ENCODE measurements around the gene KRT40. TPM values are rescaled to one million over a fixed set of nuclear protein-coding genes. Genes with fewer than 3 reads are reported as not detected.
A peak's percentile ranks its signal among the peaks of the same experiment; 100 is the strongest.

The KRT40 gene
- polyA plus RNA-seq, 4 donors: 0.10 to 0.45 (median 0.12) TPM; not detected in 1

DNA sequence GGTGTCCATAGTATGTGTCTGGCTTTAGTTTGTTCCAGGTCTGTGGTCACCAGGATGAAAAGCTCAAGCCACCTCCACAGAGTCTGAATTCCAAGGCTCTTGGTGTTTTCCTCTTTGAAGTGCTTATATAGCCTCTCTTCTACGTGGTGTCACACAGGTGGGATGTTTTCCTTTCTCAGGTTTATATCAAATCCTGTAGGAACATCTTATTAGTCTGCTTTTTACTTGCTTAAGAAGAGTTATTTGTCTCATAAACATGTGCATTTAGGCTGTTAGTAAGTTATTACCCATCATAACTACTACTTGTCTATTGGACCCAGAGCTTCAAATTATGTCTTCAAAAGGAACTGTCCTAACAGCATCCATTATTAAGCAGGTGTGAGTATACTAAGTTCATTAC lies 17.3 kb downstream of the KRT40 start, which contains the start of gene KRT39:
KRT39 (minus strand) TSS at position 101 of the 400 bp plus-strand sequence; CDS start at position 9, 92 bp downstream.
- H3K27ac ChIP-seq (ENCODE audit: low read depth in 1 of 3, low read length in 2 of 3): no peak within 1 kb of the TSS
- FAIRE-seq (no peak), DNase-seq (no peak)
- H3K27me3 ChIP-seq (ENCODE audit: control insufficient read depth in 3 of 3, insufficient read depth in 3 of 3, low read length in 3 of 3): no peaks in the 10 kb centered on the region
- H3K4me1 ChIP-seq (ENCODE audit: control insufficient read depth in 3 of 3, insufficient read depth in 2 of 3, low read depth in 1 of 3, low read length in 2 of 3): no peaks in the 10 kb centered on the region
- no peaks in the 10 kb centered on the region for H3K9me3 ChIP-seq (ENCODE audit: control insufficient read depth in 2 of 2, insufficient read depth in 1 of 2, low read depth in 1 of 2, low read length in 1 of 2)
- no peaks in the 10 kb centered on the region for H3K36me3 ChIP-seq (ENCODE audit: control insufficient read depth in 3 of 3, insufficient read depth in 2 of 3, low read depth in 1 of 3, low read length in 3 of 3)
- whole genome bisulfite sequencing, 3 donors: 13 to 59% (median 48%) methylated on average over 1 of the region's 1 CpG
- H3K4me3 ChIP-seq (ENCODE audit: low read depth in 1 of 3, low read length in 3 of 3): no peak within 1 kb of the TSS

DNA sequence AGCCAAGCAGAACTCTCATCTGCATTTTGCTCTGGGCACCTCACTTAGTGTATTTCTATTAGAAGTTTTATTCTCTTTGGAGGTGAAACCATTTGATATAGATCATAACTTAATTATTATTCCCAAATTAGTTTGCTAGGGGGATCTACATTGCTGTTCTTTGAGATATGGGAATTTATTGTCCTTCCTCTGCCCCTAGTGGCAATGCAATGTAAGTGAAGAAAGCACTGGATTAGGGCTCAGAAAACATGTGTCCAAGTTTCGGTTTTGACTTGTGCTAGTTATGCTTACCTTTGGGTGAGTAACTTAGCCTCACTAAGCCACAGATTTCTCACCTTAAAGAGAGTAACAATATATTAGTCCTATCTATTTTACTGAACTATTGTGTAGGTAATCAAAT lies 20.3 kb downstream of the KRT40 start:
- DNase-seq (peak; percentile 35 to 64), FAIRE-seq (no peak)

DNA sequence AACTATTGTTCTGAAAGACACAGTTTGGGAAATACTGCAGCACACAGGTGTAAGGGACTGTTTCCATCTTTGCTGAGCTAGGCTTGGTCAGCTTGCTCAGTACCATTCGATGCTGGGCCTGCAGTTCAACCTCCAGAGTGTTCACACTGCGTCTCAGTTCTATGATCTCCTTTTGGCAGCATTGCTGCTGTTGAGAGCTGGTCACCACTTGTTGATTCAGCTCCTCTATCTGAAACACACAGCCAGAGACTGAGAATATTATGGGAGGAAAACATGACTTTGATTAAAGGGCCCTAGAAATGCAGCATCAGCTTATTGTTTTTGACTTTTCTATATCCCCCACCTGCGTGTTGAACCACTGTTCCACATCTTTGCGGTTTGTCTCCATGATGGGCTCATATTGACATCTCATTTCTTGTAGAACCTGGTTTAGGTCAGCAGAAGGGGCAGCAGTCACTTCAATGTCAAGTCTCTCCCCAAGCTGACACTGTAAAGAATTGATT lies 22.0 kb downstream of the KRT40 start:
- WGBS, 3 donors: 84 to 94% (median 92%) methylated on average over 4 of the region's 4 CpGs
- DNase-seq: no peak
- Histone ChIP-seq H3K27ac (ENCODE audit: low read depth in 1 of 3, low read length in 2 of 3) (no peak overlapping the region), H3K27me3 (ENCODE audit: control insufficient read depth in 3 of 3, insufficient read depth in 3 of 3, low read length in 3 of 3) (no peaks in the 10 kb centered on the region), H3K9me3 (ENCODE audit: control insufficient read depth in 2 of 2, insufficient read depth in 1 of 2, low read depth in 1 of 2, low read length in 1 of 2) (no peaks in the 10 kb centered on the region), H3K4me3 (ENCODE audit: low read depth in 1 of 3, low read length in 3 of 3) (no peak overlapping the region), H3K4me1 (ENCODE audit: control insufficient read depth in 3 of 3, insufficient read depth in 2 of 3, low read depth in 1 of 3, low read length in 2 of 3) (no peaks in the 10 kb centered on the region), H3K36me3 (ENCODE audit: control insufficient read depth in 3 of 3, insufficient read depth in 2 of 3, low read depth in 1 of 3, low read length in 3 of 3) (no peaks in the 10 kb centered on the region)
- FAIRE-seq: no peak

More for the DNA sequence above, 20.3 kb downstream of the KRT40 start:
- no peak overlapping the region for H3K4me3 ChIP-seq (ENCODE audit: low read depth in 1 of 3, low read length in 3 of 3)
- no peaks in the 10 kb centered on the region for H3K27me3 ChIP-seq (ENCODE audit: control insufficient read depth in 3 of 3, insufficient read depth in 3 of 3, low read length in 3 of 3)
- WGBS, 3 donors: 24 to 51% (median 37%) methylated on average over 1 of the region's 1 CpG
- no peaks in the 10 kb centered on the region for H3K36me3 ChIP-seq (ENCODE audit: control insufficient read depth in 3 of 3, insufficient read depth in 2 of 3, low read depth in 1 of 3, low read length in 3 of 3)
- no peak overlapping the region for H3K27ac ChIP-seq (ENCODE audit: low read depth in 1 of 3, low read length in 2 of 3)
- no peaks in the 10 kb centered on the region for H3K9me3 ChIP-seq (ENCODE audit: control insufficient read depth in 2 of 2, insufficient read depth in 1 of 2, low read depth in 1 of 2, low read length in 1 of 2)
- H3K4me1 ChIP-seq (ENCODE audit: control insufficient read depth in 3 of 3, insufficient read depth in 2 of 3, low read depth in 1 of 3, low read length in 2 of 3): no peaks in the 10 kb centered on the region

DNA sequence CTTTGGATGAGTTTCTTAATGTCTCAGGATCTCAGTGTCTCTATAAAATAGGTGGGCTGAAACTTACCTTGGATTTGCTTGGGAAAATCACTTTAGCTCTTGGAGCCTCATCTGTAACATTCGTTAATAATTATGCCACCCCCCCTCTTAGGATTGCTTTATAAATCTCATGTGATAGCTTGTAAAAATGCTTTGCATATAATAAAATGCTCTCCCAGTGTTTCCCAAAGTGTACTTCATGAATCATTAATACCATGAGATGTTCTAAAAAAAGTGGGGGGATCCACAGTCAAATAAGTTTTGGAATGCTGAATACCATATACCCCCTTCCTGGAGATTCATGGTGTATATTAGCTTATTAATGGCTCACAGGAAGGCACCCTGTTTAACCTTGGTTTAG lies 22.5 kb downstream of the KRT40 start:
- no peak for FAIRE-seq
- Histone ChIP-seq H3K9me3 (ENCODE audit: control insufficient read depth in 2 of 2, insufficient read depth in 1 of 2, low read depth in 1 of 2, low read length in 1 of 2) (no peaks in the 10 kb centered on the region), H3K4me1 (ENCODE audit: control insufficient read depth in 3 of 3, insufficient read depth in 2 of 3, low read depth in 1 of 3, low read length in 2 of 3) (no peaks in the 10 kb centered on the region), H3K36me3 (ENCODE audit: control insufficient read depth in 3 of 3, insufficient read depth in 2 of 3, low read depth in 1 of 3, low read length in 3 of 3) (no peaks in the 10 kb centered on the region), H3K27ac (ENCODE audit: low read depth in 1 of 3, low read length in 2 of 3) (no peak overlapping the region), H3K27me3 (ENCODE audit: control insufficient read depth in 3 of 3, insufficient read depth in 3 of 3, low read length in 3 of 3) (no peaks in the 10 kb centered on the region), H3K4me3 (ENCODE audit: low read depth in 1 of 3, low read length in 3 of 3) (no peak overlapping the region)
- DNase-seq: no peak
- 14 to 74% (median 51%) methylated on average over 1 of the region's 1 CpG for WGBS, 3 donors

DNA sequence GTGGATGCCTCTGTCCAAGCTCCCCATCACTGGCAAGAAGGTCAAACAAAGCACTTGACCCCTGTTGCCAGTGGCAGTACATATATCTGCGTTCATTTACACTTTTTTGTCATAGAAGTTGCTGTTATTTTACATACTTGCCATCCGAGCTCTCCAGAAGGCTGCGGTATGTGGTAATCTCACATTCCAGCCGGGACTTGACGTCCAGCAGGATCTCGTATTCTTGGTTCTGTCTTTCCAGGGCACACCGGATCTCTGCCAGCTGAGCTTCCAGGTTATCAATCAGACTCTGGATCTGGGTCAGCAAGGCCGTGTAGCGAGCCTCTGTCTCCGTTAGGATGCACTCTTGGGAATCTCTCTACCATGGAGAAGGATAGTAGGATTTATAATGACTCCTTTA lies 24.0 kb downstream of the KRT40 start:
- no peak for DNase-seq
- no peaks in the 10 kb centered on the region for H3K27me3 ChIP-seq (ENCODE audit: control insufficient read depth in 3 of 3, insufficient read depth in 3 of 3, low read length in 3 of 3)
- 65 to 90% (median 81%) methylated on average over 10 of the region's 10 CpGs for WGBS, 3 donors
- H3K36me3 ChIP-seq (ENCODE audit: control insufficient read depth in 3 of 3, insufficient read depth in 2 of 3, low read depth in 1 of 3, low read length in 3 of 3): no peaks in the 10 kb centered on the region
- FAIRE-seq: no peak
- no peak overlapping the region for H3K4me3 ChIP-seq (ENCODE audit: low read depth in 1 of 3, low read length in 3 of 3)
- no peak overlapping the region for H3K27ac ChIP-seq (ENCODE audit: low read depth in 1 of 3, low read length in 2 of 3)
- H3K4me1 ChIP-seq (ENCODE audit: control insufficient read depth in 3 of 3, insufficient read depth in 2 of 3, low read depth in 1 of 3, low read length in 2 of 3): no peaks in the 10 kb centered on the region
- H3K9me3 ChIP-seq (ENCODE audit: control insufficient read depth in 2 of 2, insufficient read depth in 1 of 2, low read depth in 1 of 2, low read length in 1 of 2): no peaks in the 10 kb centered on the region

DNA sequence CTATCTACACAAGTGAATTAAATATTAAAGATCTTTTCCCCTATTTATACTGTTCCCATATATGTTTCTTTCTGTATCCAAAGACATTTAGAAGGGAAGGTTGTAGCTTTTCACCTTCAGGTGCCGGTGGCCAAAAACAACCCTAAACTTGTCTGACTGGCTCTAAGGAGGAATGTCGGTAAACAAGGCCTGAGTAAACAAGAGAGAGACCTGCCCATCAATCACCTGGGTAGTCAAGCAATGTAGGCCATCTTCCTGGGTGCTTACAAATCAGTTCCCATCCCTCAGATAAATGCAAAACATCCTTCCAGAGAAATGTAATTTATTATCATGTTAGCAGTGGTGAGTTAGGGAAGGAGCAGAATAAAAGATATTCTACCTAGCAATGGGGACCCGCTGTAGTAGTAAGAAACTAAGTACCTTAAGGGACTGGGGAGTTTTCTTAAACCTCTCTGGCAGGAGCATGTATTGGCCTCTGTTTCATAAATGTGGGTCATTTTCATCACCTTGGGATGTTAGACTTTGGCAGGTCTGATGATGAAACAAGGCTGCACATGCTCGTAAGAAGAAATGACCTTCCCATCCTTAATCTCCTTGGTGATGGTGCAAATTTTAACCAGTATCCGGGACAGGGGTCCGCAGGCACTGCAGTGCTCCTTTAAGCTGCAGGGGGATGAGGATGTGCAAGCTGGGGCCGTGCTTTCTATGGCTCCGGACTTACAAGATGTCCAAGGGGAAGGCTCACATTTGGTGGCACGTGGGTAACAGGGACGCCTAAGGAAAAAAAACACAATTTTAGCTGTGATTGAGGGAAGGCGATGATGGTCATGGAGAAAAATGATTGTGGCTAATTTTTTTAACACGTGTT lies 25.8 kb downstream of the KRT40 start:
- H3K27ac ChIP-seq (ENCODE audit: low read depth in 1 of 3, low read length in 2 of 3): no peak overlapping the region
- H3K36me3 ChIP-seq (ENCODE audit: control insufficient read depth in 3 of 3, insufficient read depth in 2 of 3, low read depth in 1 of 3, low read length in 3 of 3): no peaks in the 10 kb centered on the region
- no peaks in the 10 kb centered on the region for H3K27me3 ChIP-seq (ENCODE audit: control insufficient read depth in 3 of 3, insufficient read depth in 3 of 3, low read length in 3 of 3)
- no peak for FAIRE-seq
- no peak overlapping the region for H3K4me3 ChIP-seq (ENCODE audit: low read depth in 1 of 3, low read length in 3 of 3)
- H3K9me3 ChIP-seq (ENCODE audit: control insufficient read depth in 2 of 2, insufficient read depth in 1 of 2, low read depth in 1 of 2, low read length in 1 of 2): no peaks in the 10 kb centered on the region
- H3K4me1 ChIP-seq (ENCODE audit: control insufficient read depth in 3 of 3, insufficient read depth in 2 of 3, low read depth in 1 of 3, low read length in 2 of 3): no peaks in the 10 kb centered on the region
- DNase-seq: no peak
- WGBS, 3 donors: 76 to 82% (median 82%) methylated on average over 12 of the region's 12 CpGs

DNA sequence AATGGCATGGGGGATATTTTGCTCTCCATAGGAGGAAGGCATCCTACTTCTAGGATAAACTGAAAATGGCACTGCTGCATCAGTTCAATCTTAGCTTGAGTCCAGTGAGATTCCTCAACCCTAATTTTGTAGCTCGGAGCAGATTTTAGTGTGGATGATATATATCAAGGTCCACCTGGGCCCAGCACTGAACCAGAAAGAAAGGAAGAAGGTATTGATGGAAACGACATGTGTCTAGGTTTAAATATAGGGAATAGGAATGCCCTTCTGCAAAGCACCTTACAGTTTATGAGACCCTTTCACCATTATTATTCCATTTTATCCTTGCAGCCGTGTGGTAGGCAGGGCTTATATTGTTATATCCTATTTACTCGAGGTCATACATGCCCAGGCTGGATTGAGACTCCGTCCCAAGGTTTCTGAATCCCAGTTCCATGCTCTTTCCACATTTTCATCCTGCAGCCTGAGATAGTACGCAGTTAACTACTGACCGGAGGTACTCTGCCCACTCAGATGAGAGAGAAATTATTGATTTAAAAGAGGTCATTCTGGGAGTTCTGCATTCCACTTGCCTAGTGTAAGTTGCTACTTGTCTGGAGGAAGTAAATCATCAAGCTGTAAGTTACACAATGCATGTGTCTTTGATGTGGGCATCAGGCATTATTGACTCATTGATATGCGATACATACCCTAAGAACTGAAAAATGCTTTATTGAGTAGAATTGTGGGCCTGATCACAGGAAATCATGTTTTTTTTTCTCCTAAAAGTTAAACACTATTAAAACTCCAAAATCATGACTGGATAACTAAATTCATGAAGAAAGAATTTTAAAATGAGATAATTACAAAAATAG lies 27.5 kb downstream of the KRT40 start:
- H3K9me3 ChIP-seq (ENCODE audit: control insufficient read depth in 2 of 2, insufficient read depth in 1 of 2, low read depth in 1 of 2, low read length in 1 of 2): no peaks in the 10 kb centered on the region
- peak in 1 of 2 donors; percentile 62 for DNase-seq
- no peaks in the 10 kb centered on the region for H3K27me3 ChIP-seq (ENCODE audit: control insufficient read depth in 3 of 3, insufficient read depth in 3 of 3, low read length in 3 of 3)
- 62 to 73% (median 68%) methylated on average over 8 of the region's 8 CpGs for WGBS, 3 donors
- H3K4me1 ChIP-seq (ENCODE audit: control insufficient read depth in 3 of 3, insufficient read depth in 2 of 3, low read depth in 1 of 3, low read length in 2 of 3): no peaks in the 10 kb centered on the region
- no peak overlapping the region for H3K4me3 ChIP-seq (ENCODE audit: low read depth in 1 of 3, low read length in 3 of 3)
- no peaks in the 10 kb centered on the region for H3K36me3 ChIP-seq (ENCODE audit: control insufficient read depth in 3 of 3, insufficient read depth in 2 of 3, low read depth in 1 of 3, low read length in 3 of 3)
- no peak overlapping the region for H3K27ac ChIP-seq (ENCODE audit: low read depth in 1 of 3, low read length in 2 of 3)
- no peak for FAIRE-seq

DNA sequence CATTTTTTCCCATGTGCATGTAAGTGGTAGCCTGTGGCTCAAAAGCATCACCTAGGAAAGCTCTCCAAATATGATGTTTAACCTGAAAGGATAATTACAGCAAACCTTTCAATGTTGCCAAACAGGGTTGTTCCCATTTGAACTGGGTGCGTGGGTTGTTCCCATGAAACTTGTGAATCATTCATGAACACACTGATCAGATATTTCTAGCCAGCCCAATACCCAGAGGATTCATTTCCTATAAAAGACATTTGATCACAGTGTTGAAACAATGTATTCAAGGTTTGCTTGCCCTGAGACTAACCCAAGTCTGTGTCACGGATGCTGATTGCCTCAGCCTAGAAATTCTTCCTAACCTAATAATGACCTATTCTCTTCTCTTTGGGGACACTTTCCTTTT lies 30.2 kb downstream of the KRT40 start:
- WGBS, 3 donors: 74 to 85% (median 77%) methylated on average over 2 of the region's 2 CpGs
- Histone ChIP-seq H3K27ac (ENCODE audit: low read depth in 1 of 3, low read length in 2 of 3) (no peak overlapping the region), H3K4me3 (ENCODE audit: low read depth in 1 of 3, low read length in 3 of 3) (no peak overlapping the region), H3K27me3 (ENCODE audit: control insufficient read depth in 3 of 3, insufficient read depth in 3 of 3, low read length in 3 of 3) (no peaks in the 10 kb centered on the region), H3K36me3 (ENCODE audit: control insufficient read depth in 3 of 3, insufficient read depth in 2 of 3, low read depth in 1 of 3, low read length in 3 of 3) (no peaks in the 10 kb centered on the region), H3K4me1 (ENCODE audit: control insufficient read depth in 3 of 3, insufficient read depth in 2 of 3, low read depth in 1 of 3, low read length in 2 of 3) (no peaks in the 10 kb centered on the region), H3K9me3 (ENCODE audit: control insufficient read depth in 2 of 2, insufficient read depth in 1 of 2, low read depth in 1 of 2, low read length in 1 of 2) (no peaks in the 10 kb centered on the region)
- DNase-seq (no peak), FAIRE-seq (no peak)

Measured in small intestine (tissue), 7 donors.